AG10803 (cell line): ENCODE data around the gene PC.

ENCODE experiments used
- DNase-seq: peaks from one replicate; pipeline ENCODE4 v3.0.0; 2010; ENCODE audit warnings: low read depth
- H3K4me3 ChIP-seq: 2 replicates; pipeline ENCODE4 v1.5.1; 2011; ENCODE audit warnings: mild to moderate bottlenecking, low read length, control low read depth
- TF ChIP-seq, protein P1 (sequence below): conservative IDR thresholded peaks from 2 replicates; pipeline ENCODE4 v1.5.1; 2011; ENCODE audit warnings: mild to moderate bottlenecking, low read length, control low read depth, inconsistent platforms

The PC gene

GRCh38 chr11:66857927-66858185 lies 100.3 kb downstream of the PC start:
- TF ChIP-seq, protein P1, sequence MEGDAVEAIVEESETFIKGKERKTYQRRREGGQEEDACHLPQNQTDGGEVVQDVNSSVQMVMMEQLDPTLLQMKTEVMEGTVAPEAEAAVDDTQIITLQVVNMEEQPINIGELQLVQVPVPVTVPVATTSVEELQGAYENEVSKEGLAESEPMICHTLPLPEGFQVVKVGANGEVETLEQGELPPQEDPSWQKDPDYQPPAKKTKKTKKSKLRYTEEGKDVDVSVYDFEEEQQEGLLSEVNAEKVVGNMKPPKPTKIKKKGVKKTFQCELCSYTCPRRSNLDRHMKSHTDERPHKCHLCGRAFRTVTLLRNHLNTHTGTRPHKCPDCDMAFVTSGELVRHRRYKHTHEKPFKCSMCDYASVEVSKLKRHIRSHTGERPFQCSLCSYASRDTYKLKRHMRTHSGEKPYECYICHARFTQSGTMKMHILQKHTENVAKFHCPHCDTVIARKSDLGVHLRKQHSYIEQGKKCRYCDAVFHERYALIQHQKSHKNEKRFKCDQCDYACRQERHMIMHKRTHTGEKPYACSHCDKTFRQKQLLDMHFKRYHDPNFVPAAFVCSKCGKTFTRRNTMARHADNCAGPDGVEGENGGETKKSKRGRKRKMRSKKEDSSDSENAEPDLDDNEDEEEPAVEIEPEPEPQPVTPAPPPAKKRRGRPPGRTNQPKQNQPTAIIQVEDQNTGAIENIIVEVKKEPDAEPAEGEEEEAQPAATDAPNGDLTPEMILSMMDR: no peak
- DNase-seq: no peak
- H3K4me3 ChIP-seq: peak overlapping the region; percentile 63

GRCh38 chr11:66857234-66857926 lies 100.8 kb downstream of the PC start:
- H3K4me3 ChIP-seq: peak overlapping the region; percentile 63
- DNase-seq: no peak
- TF ChIP-seq, protein P1: no peak

DNA sequence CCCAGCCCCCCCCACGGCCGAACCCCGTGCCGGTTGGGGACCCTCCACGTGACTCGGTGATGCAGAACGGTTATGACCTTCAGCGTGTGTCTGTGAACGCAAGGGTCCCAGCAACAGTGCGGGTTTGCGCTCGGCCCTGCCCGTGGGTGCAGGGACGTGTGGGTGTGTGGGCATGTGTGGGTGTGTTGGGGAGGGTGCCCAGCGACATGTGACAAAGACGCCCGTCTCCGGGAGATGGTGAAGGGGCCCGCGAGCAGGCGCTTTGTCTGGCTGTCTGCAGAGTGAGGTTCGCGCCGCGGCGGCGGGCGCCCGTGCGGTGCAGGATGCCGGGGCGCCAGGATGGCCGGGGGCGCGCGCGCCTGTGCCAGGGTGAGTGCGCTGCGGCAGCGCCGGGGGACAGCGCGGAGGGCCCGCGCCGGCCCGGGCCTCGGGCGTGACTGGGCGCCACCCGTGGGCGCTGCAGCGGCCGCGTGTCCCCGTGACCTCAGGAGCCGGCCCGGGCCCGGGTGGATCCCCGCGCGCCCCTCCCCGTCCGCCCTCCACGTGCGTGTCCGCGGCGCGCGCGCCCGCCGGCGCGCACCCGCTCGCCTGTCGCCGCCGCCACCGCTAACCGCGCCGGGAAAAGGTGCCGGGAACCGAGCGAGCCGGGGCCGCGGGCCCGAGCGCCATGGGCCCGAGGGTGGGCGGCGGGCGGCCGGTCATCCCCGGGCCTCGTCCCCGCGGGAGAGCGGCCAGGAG lies 101.5 kb downstream of the PC start, which contains the start of gene LRFN4:
Gene LRFN4, plus strand, starts transcription at position 569 of the 738 bp plus-strand sequence. CDS start 681 bp downstream, outside the sequence.
- TF ChIP-seq, protein P1: no peak
- DNase-seq: no peak
- peak within 1 kb of the TSS; percentile 83 for H3K4me3 ChIP-seq

GRCh38 chr11:66855574-66856495 lies 102.3 kb downstream of the PC start:
- DNase-seq: peak; percentile 91
- peak overlapping the region; percentile 83 for H3K4me3 ChIP-seq
- TF ChIP-seq, protein P1: no peak

DNA sequence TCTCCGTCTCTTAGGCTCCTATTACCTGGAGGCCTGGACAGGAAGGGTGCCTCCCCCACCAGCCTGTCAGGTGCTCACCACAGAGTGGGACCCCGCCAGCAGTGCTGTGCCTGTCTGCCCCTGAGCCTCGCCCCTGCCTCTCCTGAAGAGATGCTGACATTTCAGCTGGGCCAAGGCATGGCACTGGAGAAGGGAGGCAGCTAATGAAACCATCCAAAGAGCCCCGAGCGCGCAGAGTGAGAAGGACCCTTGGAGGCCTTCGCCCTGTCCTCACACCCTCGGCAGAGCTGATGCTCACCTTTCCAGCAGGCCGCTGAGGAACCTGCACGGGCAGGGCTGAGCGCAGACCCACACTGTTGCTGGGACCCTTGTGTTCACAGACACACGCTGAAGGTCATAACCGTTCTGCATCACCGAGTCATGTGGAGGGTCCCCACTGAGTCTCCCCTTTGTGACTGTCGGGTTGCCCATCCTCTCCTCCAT lies 103.4 kb downstream of the PC start:
- TF ChIP-seq, protein P1: no peak
- no peak overlapping the region for H3K4me3 ChIP-seq
- DNase-seq: no peak

GRCh38 chr11:66854231-66854661 lies 103.9 kb downstream of the PC start:
- no peak overlapping the region for H3K4me3 ChIP-seq
- DNase-seq: no peak
- TF ChIP-seq, protein P1: no peak
